OCI-LY1 (cell line): Measurements from ENCODE around the gene TOP1.

Experiments
- EZH2 ChIP-seq: fragments of 200-600 bp; sonication (generic), shearing (Covaris generic); IDR thresholded peaks from 2 replicates; pipeline ENCODE4 v1.8.0; 2017; ENCODE audit warnings: borderline replicate concordance, mixed run types, mild to moderate bottlenecking, antibody characterized with exemption, low read length, moderate library complexity, mixed read lengths
- TF ChIP-seq, protein P1 (sequence below): fragments of 200-600 bp; sonication (generic), shearing (Covaris generic); IDR thresholded peaks from 2 replicates; pipeline ENCODE4 v1.5.1; 2017; ENCODE audit warnings: mild to moderate bottlenecking, antibody characterized with exemption, low read length, moderate library complexity, mixed read lengths

DNA sequence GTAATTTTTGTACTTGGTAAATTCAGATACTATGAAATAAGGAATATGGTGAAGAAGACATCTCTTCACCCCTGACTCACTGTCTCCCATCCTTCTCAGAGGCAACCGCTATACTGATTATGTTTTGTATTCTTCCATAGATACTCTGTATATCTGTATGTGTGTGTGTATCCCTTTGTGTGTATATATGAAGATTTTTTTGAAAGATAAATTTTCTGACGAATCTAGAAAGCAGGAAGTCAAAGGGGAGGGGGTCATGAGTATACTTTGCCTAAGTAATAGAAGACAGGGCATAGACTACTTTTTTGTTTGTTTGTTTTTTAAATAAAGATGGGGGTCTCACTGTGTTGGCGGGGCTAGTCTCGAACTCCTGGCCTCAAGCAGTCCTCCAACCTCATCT lies 48.2 kb downstream of the TOP1 start:
- TF ChIP-seq, protein P1, sequence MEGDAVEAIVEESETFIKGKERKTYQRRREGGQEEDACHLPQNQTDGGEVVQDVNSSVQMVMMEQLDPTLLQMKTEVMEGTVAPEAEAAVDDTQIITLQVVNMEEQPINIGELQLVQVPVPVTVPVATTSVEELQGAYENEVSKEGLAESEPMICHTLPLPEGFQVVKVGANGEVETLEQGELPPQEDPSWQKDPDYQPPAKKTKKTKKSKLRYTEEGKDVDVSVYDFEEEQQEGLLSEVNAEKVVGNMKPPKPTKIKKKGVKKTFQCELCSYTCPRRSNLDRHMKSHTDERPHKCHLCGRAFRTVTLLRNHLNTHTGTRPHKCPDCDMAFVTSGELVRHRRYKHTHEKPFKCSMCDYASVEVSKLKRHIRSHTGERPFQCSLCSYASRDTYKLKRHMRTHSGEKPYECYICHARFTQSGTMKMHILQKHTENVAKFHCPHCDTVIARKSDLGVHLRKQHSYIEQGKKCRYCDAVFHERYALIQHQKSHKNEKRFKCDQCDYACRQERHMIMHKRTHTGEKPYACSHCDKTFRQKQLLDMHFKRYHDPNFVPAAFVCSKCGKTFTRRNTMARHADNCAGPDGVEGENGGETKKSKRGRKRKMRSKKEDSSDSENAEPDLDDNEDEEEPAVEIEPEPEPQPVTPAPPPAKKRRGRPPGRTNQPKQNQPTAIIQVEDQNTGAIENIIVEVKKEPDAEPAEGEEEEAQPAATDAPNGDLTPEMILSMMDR = no peak
- TF ChIP-seq EZH2 = no peak
